HepG2 (cell line): ENCODE results near the gene PCDHGB1.

Experiments used
- NFATC3 ChIP-seq: sonication (generic); formaldehyde crosslinking; IDR thresholded peaks from 2 replicates; pipeline ENCODE4 v1.5.1; 2020; ENCODE audit warnings: mild to moderate bottlenecking, missing genetic modification reagents
- ZNF136 ChIP-seq: sonication (generic); formaldehyde crosslinking; IDR thresholded peaks from 2 replicates; pipeline ENCODE4 v1.8.1; 2022; ENCODE audit warnings: low read depth, mild to moderate bottlenecking, moderate library complexity, missing genetic modification reagents

GRCh38 chr5:141338538-141339306 is 11.2 kb upstream of the PCDHGB1 start, which contains the start of gene PCDHGA2:
- TF ChIP-seq NFATC3 (no peak), ZNF136 (CRISPR knock-in tag) (no peak)
